NOMO-1 treated with DMSO at 0.1 percent for 48 hours (cell line): ENCODE measurements around the gene TRANK1.

Experiments
- DNase-seq: peaks from one replicate; lab custom pipeline; 2025; ENCODE audit not compliant: unreplicated experiment; lab: John Stamatoyannopoulos, UW

TRANK1 gene

DNA sequence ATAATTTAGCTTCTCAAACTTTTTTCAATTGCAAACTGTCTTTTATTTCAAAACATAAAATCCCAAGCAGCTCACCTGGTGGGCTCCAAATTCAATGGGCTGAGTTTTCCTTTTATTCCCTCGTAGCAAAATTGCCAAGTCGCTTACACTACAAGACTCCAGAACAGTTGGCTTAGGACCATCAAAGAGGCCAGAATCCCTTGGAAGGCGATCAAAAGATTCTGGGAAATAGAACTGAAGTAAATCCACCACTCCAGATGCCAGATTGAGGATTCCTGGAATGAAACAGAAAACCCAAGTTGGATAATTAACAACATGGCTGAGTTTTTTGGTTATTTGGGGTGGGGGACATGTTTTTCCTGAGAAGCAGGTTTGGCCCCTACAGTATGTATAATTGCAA lies 92.8 kb downstream of the TRANK1 start:
- DNase-seq = no peak

DNA sequence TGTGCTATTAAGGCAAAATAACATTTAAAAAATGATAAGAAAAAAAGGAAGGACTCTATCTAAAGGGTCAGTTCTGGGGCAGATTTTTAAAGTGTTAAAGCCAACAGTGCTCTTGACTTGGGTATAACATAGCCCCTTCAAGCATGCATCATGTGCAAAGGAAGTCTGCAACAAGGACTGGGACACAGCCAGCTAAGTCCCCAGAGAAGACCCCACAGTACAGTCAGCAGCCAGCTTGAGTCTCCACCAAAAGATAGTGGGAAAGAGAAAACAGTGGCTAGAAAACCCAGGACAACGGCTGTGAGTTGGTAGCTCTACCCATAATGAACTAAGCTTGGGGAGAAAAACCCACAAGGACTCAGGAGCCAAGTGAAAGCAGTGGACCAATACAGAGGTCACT lies 94.1 kb downstream of the TRANK1 start:
- no peak for DNase-seq

DNA sequence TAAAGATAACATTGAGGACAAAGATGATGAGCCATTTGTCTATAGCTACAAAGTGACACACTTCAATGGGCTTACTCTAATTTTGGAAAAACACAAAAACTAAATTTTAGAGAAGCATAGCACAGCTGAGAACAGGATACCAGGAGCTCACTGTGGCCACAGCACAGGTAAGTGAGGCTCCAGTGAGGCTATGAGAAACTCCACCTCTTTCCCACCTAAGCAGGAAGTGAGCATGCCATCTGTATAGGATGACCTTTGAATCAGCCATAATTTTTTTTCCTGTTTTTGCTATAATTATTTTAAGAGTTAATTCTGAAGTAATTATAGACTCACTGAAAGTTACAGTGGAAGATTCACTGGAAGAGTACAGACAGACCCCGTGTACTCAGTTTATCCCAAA lies 98.4 kb downstream of the TRANK1 start:
- peak; percentile 57 for DNase-seq

DNA sequence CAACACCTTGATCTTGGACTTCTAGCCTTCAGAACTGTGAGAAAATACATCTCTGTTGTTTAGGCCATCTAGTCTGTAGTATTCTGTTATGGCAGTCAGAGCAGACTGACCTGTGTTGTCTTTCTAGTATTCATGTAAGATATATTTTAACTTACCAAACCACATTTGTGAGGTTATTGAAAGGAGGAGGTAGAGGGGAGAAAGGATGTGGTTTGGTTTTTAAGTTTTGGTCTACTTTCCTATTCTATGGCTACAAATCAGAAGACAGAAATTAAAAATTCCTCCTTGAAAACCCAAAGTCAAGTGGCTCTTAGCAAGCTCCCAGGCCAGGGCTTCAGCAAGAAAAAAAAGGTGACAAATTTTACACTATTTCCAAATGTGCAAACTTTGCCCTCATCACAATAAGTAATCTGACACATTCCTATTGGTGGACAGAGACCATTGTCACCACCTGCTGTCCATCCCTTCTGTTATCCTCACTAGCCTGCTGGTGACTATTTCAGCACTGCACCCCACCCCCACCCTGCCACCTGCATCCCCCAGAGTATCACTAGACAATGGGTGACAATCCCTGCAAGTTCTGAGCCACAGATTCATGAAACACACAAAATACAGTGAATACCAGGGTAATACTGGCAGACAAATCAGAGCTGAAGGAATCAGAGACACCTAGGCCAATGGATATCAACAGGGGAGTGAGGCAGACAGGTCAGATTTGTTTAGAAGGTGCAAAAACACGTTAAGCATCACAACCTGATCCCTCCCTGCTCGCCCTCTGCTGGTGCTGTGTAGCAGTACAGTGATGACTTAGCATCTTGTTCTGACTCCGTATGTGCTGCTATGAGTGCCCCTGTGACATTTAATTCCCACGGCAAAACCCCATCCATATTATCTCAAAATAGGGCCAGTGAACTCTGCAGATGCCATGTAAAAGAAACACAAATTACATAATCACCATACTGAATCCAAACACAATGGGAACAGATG lies 101.5 kb downstream of the TRANK1 start:
- DNase-seq = peak; percentile 36

DNA sequence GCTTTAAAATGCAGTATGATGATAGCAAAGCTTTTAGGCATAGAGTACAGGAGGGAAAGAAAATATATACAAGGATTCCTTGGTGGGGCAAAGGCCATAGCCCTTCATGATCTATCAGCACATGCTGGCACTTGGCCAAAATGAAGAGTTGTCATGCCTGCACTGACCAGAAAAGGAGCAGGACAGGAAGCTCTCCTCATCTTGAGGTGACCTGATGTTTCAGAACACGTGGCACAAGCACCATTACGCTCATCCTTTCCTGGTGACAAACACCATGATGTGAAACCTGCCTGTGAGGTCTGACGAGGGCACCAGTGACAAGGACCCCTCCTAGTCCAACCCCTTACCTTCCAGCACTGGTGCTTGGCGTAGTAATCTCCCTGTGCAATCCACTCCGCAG lies 102.6 kb downstream of the TRANK1 start:
- no peak for DNase-seq

DNA sequence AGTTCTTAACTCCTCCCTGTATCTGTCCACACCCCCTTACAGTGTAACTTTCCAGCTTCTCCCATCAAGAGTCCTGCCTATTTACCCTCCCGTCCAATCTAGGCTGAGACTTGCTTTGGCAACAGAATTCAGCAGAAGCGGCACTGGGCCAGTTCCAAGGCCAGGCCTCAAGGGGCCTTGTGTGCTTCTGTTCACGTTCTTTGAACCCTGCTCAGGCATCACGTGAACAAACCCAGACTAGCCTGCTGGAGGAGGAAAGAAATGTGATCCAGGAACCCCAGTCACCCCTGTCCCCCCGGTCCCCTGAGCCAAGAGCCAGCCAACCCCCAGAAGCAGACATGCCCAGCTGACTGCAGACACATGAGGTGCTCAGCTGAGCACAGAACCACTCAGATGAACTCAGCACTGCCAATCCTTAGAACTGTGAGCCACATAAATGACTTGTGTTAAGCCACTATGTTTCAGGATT lies 104.4 kb downstream of the TRANK1 start:
- no peak for DNase-seq

DNA sequence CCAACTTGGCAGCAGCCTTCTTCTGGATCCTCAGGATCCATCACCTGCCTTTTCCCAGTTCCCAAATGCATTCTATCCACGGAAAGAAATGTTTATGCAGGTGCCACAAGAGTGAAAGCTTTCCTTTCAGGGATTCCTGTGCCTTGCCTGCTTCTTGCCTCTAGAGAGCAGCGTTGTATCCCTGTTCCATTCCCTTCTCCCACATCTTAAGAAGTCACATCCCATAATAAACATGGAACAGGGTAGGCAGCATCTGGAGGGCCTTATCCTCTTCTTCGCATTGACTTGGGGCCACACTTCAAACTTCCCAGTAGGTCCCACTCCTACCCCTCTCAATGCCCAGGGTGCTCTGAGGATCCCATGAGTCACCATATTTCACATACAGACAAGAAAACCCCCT lies 107.8 kb downstream of the TRANK1 start:
- no peak for DNase-seq

DNA sequence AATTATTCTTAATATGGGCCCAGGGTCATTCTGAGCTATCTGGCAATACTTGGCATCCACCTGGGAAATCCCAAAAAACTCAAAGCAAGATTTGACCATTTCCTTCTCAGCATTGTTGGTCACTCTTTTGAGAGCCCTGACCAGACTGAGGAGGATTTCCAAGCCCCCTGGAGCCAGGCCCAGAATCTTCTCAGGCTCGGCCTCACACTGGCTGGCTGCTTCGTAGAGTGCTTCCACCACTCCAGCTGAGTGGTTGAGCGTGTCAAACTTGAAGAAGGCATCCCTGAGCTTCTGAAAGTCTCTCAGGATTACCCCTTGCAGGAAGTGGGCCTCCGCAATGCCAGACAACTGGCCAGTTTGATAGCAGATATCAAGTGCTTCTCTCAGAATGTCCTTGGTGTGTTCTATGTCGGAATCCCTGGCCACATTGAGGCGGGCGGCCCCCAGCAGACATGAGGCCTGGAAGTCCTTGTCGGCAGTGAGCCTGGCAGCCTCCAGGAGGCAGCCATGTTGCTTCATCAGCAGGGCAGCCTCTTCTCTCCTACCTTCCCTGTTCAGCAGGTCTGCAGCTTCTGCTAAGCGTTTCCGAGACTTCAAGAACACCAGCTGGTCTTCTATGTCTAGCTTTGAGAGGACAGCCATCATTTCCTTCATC lies 111.6 kb downstream of the TRANK1 start:
- DNase-seq = no peak

DNA sequence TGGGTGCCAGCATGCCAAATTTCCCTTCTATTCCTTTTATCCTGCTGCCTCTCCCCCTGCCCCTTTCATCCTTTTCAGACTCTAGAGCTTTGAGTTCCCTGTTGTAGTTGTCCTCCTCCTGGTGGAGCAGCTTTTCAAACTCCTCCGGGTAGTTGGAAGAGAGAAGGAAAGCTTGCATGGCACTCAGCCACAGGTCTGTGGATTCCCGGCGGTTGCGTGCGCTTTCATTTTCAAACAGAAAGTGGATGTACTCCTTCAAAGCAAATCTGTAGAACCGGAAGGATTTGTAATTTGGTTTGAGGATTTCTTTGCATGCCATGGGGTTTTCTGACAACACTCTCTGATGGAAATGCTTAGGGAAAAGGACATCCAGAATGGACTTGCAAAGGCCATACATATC lies 112.4 kb downstream of the TRANK1 start:
- no peak for DNase-seq

DNA sequence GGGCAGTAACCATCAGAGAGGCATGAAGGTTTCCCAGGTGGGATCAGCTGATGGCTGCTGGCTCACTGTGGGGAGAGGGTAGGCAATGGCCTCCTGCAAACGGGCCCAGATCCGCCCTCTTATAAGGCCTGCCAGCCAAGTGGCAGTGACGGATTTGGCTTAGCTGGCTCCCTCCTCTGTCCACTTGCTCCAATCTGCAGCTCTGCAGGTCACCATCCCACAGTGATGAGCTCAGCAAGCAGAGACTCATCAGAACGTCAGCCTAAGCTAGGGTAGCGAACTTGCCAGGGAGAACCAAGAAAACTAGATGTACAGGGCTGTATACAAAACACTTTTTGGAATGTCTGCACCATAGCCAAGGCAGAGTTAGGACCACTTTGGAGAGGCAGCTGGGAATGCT lies 117.7 kb downstream of the TRANK1 start:
- DNase-seq = no peak

DNA sequence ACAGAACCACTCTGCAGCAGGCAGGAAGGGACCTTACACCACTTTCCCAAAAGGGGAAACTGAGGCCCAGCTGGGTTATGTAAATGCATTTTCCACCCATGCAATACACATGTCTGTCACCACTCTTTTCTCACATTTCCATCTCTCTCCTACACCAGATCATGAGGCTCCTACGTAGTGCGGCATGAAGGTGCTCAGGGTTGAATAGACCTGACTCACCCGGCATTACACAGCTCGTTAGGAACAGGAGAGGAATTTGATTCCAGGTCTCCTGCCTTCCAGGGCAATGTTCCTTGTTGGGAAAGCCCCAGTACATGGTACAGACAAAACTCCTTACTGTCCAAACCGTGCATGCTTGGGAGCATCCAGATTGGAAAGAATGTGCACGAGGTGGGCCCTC lies 118.6 kb downstream of the TRANK1 start:
- DNase-seq = no peak

DNA sequence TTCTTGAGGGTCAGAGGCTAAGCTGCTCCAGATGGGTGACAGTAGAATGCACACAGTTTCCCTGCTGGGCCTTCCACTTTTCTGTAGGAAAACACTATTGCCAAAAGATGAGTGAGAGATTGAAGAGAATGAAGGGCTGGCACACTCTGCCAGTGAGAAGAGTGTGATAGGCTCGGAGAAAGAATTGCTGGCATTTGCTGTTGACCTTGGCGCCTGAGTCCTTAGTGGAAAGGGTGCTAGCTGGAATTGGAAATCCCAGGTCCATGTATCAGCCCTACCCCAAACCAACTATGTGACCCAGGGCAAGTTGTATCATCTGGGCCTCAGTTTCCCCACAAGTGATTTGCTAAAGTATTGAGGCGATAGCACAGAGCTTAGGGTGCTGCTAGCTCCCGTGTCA lies 120.4 kb downstream of the TRANK1 start:
- no peak for DNase-seq

DNA sequence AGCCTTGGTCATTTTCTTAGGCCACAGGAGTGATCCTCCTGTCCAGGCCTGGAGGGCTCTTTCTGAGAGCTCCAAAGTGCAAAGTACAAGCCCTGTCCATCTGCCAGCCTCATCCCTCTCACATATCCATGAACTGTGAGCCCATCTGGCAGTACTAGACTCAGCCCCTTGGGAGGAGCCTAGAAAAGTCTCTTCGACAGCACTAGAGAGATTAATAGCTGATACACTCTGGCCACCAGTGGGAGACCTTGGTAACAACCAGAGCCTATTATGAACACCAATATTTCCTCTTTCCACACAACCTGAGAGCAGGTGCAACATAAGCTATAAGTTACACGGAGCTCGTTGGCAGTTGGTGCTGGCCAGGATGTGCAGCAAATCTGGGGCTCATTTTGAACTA lies 121.0 kb downstream of the TRANK1 start:
- DNase-seq = no peak

DNA sequence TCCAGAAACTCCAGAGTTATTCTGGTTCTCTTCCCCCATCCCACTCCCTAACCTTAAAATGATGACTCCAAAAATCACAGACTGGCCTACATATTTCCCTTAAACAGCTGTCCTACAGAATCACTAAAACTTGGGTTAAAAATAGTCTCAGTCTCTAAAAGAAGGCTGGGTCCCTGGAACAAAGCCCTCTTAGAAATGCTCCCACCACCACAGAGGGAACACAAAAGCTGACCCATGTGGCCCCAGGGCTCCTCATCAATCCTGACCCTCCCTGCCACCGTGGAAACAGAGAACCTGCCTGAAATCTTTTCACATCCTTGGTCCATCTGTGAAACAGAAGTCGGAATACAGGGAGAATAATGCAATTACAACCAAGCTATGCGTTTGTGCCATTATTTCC lies 124.8 kb downstream of the TRANK1 start:
- DNase-seq = no peak

DNA sequence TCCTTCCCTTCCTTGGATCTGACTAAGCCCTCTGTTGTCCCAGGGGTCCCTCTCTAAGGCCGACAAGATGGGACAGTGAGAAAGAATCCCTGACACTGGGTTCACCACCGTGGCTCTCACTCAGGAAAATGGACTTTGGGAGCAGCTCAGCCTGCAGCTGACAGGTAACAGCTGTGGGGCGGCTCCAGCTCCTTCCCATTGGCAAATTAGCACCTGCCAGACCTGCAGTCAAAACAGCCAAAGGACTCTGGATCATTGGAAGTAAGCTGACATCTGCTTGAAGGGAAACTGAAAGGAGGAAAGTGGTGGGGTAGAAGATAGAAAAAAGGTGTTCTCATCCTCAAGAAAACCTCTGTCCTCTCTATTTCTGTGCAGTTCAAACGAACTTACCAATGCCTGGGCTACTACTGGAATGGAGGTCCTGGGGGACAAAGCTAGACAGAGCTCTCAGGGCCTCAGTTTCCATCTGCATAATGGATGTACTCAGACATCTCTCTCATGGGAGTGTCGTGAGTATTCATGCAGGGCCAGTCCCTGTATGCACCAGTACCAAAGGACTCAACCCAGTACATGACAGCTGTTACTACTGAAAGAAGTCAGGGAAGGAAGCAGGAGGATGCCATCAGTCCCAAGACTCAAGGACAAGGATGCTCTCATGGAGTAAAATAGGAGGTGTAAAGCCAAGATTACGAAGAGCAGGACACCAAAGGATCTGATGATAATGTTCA lies 126.9 kb downstream of the TRANK1 start:
- no peak for DNase-seq

DNA sequence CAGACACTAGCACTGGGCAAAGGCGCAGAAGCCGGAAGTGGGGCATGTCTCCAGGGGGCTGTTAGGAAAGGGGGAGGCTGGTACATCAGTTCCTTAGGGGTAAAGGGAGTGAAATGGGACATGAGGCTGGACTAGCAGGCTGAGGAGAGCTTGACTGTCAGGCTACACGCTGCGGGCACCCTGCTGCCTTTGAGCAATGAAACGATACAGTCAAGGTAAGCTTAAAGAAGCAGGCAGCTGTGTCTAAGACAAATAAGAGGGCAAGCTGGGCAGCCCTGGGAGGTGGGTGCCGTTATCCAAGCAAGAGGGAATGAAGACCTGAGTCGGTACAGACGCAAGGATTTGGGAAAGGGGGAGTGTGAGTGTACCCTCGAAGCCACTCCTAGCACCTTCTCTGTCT lies 129.5 kb downstream of the TRANK1 start:
- no peak for DNase-seq

DNA sequence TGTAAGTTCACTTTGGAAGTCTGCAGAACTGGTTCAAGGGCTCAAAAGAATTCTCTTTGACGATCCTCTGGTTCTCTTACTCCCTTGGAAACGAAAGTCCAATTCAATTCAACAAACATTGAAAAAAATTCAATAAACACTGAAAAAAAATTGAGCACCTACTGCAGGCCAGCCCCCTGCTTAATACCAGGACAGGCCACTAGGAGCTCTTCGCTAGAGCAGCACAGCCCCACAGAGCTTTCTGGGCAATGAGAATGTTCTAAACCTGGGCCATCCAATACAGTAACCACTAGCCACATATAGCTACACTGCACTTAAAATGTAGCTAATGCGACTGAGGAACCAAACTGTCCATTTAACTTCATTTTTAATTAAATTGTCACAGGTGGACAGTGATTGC lies 130.1 kb downstream of the TRANK1 start:
- DNase-seq = no peak

DNA sequence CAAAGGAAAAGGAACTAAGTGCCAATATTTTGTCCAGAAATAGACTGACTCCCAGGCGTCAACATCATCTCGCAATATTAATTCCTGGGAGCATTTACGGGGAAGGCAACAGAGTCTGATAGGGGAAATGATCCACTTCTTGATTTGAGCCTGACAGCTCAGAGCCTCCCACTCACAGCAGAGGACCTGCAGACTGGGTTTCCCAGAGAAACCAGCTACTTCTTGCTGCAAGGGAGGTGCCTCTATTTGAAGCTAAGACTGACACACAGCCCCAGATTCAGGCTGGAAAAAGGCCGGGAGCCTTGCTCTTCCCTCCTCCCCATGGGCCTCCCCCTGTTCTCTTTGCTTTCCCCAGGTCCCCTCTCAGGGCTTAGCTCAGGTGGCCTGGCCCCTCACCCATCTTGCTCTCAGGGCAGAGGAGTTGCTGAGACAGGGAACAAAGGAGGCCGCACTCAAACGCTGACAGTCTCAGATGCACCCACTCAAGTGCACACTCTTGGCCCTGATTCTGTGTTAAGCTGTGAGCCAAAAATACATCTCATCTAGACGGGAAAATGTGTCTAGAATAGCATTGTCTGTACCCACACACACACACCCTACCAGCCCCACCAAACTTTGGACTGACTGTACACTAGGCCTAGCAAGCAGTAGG lies 130.7 kb downstream of the TRANK1 start:
- DNase-seq = no peak

DNA sequence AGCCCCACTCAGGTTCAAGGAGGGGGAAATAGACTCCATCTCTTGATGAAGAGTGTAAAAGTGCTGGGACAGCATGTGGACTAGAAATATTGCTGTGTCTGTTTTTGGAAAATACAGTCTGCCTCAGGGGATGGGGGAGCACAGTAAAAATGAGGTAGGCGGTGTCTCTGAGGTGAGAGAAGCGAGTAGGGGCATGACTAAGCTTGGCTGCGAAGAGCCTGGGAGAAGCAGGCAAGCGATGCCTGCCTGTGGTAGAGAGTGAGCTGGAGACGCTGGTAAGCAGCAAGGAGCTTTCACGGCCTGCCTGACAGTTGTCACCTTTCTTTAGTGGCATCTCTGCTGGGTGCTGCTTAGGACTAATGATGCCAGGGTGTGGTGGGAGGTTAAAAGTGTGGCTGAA lies 131.5 kb downstream of the TRANK1 start:
- DNase-seq = no peak

DNA sequence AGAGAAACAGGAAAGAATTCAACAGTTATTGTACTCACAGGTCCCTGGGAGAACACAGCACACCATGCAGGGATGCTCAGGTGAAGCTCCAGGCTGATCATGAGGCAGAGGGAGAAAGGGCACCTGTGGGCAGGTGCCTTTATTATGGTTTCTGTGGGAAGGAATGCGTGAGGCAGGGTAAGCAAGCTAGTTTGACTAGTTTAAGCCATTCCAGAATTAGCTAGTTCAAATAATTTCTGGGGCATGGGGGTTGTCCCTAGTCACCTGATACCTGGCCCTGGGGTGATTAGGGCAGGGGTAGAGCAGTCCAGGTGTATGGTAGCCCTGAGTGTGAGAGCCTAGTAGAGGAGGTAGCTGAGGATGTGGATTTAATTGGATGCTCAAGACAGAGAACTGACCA lies 132.6 kb downstream of the TRANK1 start:
- no peak for DNase-seq

DNA sequence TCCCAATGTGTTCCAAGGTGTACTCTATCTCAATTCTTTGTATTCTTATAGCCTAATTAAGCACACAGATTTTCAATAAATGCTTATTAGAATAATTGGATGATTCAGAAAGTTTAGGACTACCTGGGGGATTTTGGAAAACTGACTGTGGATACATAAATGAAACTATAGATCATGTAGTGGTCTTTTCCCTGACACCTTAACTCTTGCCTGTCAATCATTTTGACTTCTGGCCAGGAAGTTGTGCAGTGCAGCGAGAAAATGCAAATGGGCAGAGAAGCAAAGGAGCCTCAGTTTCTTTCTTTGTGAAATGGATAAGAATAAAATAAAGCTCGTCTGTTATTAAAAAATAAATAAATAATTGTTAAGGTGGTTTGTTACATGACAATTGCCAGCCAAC lies 133.1 kb downstream of the TRANK1 start:
- DNase-seq = no peak
